Measurements from ENCODE around the gene MYD88.

DNA sequence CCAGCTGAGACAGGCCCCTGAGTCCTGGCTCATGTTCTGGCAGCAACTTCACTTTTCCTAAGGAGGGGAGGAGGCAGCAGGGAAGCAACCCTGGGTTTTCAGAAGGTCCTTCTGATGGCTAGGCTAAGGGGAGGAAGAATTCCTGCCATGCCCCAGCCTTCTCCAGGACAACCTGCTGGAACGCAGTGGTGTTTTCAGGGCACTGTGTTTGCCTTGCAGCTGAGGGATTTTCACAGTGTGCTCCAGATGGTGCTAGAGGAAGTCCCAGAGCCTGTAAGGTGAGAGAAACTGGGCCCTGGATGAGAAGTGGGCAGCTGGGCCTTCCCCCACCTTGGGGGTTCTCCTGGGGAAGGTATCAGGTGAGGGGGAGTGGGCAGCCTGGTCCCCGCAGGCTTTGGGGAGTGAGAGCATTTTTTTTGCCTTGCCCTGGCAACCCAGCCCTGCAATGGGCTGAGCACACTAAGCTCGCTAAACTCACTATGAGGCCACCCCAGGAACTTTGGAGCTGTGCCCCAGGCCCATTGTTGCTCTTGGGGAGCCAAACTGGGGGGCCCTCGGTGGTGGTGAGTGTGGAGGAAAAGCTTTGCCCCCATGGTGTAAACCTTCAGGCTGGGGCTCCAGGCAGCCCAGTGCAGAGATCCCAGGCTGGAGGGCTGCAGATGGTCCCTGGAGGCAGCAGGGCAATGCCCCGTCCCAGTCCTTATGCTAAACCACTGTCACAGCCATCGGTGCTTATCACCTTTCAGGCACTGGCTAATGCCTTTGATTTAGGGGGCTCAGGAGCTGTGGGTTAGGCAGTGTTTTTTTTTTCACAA lies 42.6 kb upstream of the MYD88 start:
- TF ChIP-seq CTCF (IDR thresholded peaks at IDR 0.05; ENCODE audit: insufficient read depth, low read length, poor library complexity, severe bottlenecking) (no peak), EZH2phosphoT487 (conservative IDR thresholded peaks at IDR 0.05; ENCODE audit: low read length) (no peak)
